NCI-H1092 (cell line): Measurements from ENCODE around the gene TRIM32.
"Not testable (repeated sequence)": the region's sequence is repeated elsewhere in the genome, so short reads cannot be mapped to it uniquely, and the experiment has no call there.

ENCODE experiments used
- DNase-seq: peaks from one replicate; lab custom pipeline; 2025; lab: John Stamatoyannopoulos, UW

The TRIM32 gene

GRCh38 chr9:116674210-116674980, 12.7 kb upstream of the TRIM32 start:
- DNase-seq, result no peak

- no peak for DNase-seq
Measured at GRCh38 chr9:116683535-116683934, 3.6 kb upstream of the TRIM32 start.

- DNase-seq, result no peak
Measured at GRCh38 chr9:116685166-116685565, 1.9 kb upstream of the TRIM32 start.

GRCh38 chr9:116686135-116686534, 970 bp upstream of the TRIM32 start:
- no peak for DNase-seq

GRCh38 chr9:116686693-116687073, 422 bp upstream of the TRIM32 start:
- DNase-seq, result no peak

GRCh38 chr9:116687754-116688135, 640 bp downstream of the TRIM32 start:
- DNase-seq, result no peak

- no peak for DNase-seq
Measured at GRCh38 chr9:116688806-116689485, 1.8 kb downstream of the TRIM32 start.

- no peak for DNase-seq
Measured at GRCh38 chr9:116689486-116690032, 2.5 kb downstream of the TRIM32 start.

GRCh38 chr9:116690805-116691204, 3.7 kb downstream of the TRIM32 start:
- not testable (repeated sequence) for DNase-seq

GRCh38 chr9:116691607-116692006, 4.5 kb downstream of the TRIM32 start:
- no peak for DNase-seq

GRCh38 chr9:116692616-116693015, 5.5 kb downstream of the TRIM32 start:
- no peak for DNase-seq

GRCh38 chr9:116693233-116693731, 6.2 kb downstream of the TRIM32 start:
- DNase-seq, result no peak

GRCh38 chr9:116694785-116695291, 7.7 kb downstream of the TRIM32 start:
- DNase-seq, result no peak

- no peak for DNase-seq
Measured at GRCh38 chr9:116695438-116695837, 8.3 kb downstream of the TRIM32 start.

GRCh38 chr9:116697362-116697761, 10.3 kb downstream of the TRIM32 start:
- DNase-seq, result no peak

GRCh38 chr9:116697887-116698286, 10.8 kb downstream of the TRIM32 start:
- DNase-seq, result no peak

- no peak for DNase-seq
Measured at GRCh38 chr9:116700279-116700678, 13.2 kb downstream of the TRIM32 start.

- DNase-seq, result peak; percentile 1
Measured at GRCh38 chr9:116700882-116701865, 14.1 kb downstream of the TRIM32 start.

GRCh38 chr9:116701940-116702642, 15.0 kb downstream of the TRIM32 start:
- DNase-seq, result no peak

GRCh38 chr9:116703634-116704033, 16.5 kb downstream of the TRIM32 start:
- no peak for DNase-seq

- no peak for DNase-seq
Measured at GRCh38 chr9:116704470-116704869, 17.4 kb downstream of the TRIM32 start.
